Fibroblast of the aortic adventitia (primary cell): ENCODE data around the gene CDH13. TPM values are rescaled to one million over a fixed set of nuclear protein-coding genes. Genes with fewer than 3 reads are reported as not detected.

Experiments used
- DNase-seq: peaks from one replicate; pipeline ENCODE4 v3.0.0-alpha.2; 2010; ENCODE audit warnings: low read depth
- H3K4me3 ChIP-seq: 2 replicates; pipeline ENCODE4 v1.5.1; 2011; ENCODE audit warnings: low read depth, mild to moderate bottlenecking, control low read depth, low read length, moderate library complexity
- CTCF ChIP-seq: IDR thresholded peaks from 2 replicates; pipeline ENCODE4 v1.5.1; 2011; ENCODE audit warnings: mild to moderate bottlenecking, low read length, control low read depth, inconsistent platforms; ENCODE audit not compliant: insufficient read depth
- total RNA-seq: library from RNA; depleted of rRNA; stranded (reverse); fragments of >200 nt; gene quantifications from 2 replicates; pipeline ENCODE4 v1.2.3, GENCODE V29; 2012; ENCODE audit warnings: low replicate concordance

The CDH13 gene
- total RNA-seq, 1 donor: 55.7 TPM

GRCh38 chr16:82886146-82886545 is 259.4 kb downstream of the CDH13 start:
- no peak overlapping the region for H3K4me3 ChIP-seq
- TF ChIP-seq CTCF: no peak
- DNase-seq: no peak

DNA sequence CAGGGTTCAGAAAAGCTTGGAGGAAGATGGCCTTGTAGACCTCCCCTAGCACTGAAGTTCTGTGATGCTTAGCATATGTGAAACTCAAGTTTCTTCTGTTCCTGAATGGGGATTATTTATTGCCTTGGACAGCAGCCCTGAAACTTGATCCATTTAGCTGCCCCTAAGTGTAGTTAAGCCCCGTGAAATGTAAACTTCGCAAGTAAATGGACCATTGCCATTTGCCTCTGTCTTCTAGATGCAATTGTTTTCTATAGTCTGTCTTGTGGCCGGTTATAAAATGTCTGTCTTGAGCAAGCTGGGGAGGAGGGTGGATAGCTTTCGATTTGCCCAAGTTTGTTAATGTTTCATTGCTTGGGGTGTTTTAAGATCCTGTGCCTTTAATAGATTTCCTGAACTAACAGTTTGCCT is 261.8 kb downstream of the CDH13 start:
- H3K4me3 ChIP-seq: no peak overlapping the region
- DNase-seq: peak; percentile 77
- no peak for TF ChIP-seq CTCF

DNA sequence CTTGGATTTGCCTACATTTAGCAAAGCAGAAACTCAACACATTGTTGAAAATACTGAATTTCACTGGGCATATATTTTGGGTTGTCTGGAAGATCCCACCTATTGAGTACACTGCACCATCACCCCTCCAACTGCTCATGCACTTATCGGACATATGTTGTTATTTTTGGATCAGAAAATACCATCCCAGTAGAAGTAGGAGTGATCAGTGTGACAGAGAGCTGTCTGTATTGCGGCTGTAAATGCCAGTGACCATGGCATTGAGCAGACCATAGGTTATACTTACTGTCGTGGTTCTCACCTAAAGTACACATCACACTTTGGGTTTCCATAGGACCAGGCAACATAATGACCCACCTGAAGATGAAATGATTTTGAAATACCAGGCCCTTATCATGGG is 264.7 kb downstream of the CDH13 start:
- no peak for TF ChIP-seq CTCF
- no peak for DNase-seq
- no peak overlapping the region for H3K4me3 ChIP-seq

GRCh38 chr16:82891918-82892317 is 265.1 kb downstream of the CDH13 start:
- no peak for TF ChIP-seq CTCF
- H3K4me3 ChIP-seq: no peak overlapping the region
- no peak for DNase-seq

GRCh38 chr16:82892324-82892723 is 265.6 kb downstream of the CDH13 start:
- DNase-seq: no peak
- no peak for TF ChIP-seq CTCF
- H3K4me3 ChIP-seq: no peak overlapping the region

DNA sequence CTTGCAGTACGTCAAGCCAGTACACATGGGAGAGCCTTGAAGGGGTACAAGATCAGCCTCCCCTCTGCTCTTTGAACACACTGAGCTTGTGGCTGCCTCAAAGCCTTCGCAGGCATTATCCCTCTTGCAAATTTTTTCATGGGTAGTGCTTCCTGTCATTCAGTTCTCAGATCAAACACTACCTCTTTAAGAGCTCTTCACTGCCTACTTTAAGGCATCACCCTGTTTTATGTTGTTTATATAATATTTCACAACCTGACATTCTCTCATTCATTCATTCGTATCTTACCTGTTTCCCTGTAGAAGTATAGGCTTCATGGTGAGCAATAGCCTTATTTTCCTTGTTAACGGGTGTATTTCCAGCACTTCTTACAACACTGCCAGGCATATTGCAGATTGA is 269.1 kb downstream of the CDH13 start:
- TF ChIP-seq CTCF: no peak
- DNase-seq: no peak
- H3K4me3 ChIP-seq: no peak overlapping the region

GRCh38 chr16:82899006-82899405 is 272.2 kb downstream of the CDH13 start:
- DNase-seq: no peak

More at GRCh38 chr16:82899006-82899405, 272.2 kb downstream of the CDH13 start:
- TF ChIP-seq CTCF: no peak
- no peak overlapping the region for H3K4me3 ChIP-seq
